Activated B cell treated with CpG ODN at 0.5 μM for 24 hours (primary cell): ENCODE measurements around the gene PCDH9. TPM values are rescaled to one million over a fixed set of nuclear protein-coding genes. Genes with fewer than 3 reads are reported as not detected.

Experiments
- ATAC-seq: fragments of 200-7000 bp; cut with Tn5 transposase; one replicate; pipeline ENCODE4 v1.10.0; 2021; ENCODE audit warnings: low read depth, mild to moderate bottlenecking, moderate library complexity
- CTCF ChIA-PET: fragments of 350-600 bp; sonication (Branson Sonifier 250); formaldehyde crosslinking; loops from one replicate; lab custom pipeline; 2021; ENCODE audit warnings: antibody characterized with exemption; lab: Charles Lee
- POLR2A ChIA-PET: fragments of 350-600 bp; sonication (Branson Sonifier 250); formaldehyde crosslinking; loops from one replicate; lab custom pipeline; 2021; ENCODE audit warnings: antibody characterized with exemption; lab: Charles Lee
- DNase-seq: peaks from one replicate; pipeline ENCODE4 v3.0.0; 2022
- H3K27ac Mint-ChIP-seq: one replicate; pipeline ENCODE4 v1.8.0; 2020; ENCODE audit warnings: mixed read lengths
- H3K27me3 Mint-ChIP-seq: one replicate; pipeline ENCODE4 v1.8.0; 2021; ENCODE audit warnings: mixed read lengths
- H3K36me3 Mint-ChIP-seq: one replicate; pipeline ENCODE4 v1.8.0; 2021; ENCODE audit warnings: low read depth, mixed read lengths
- H3K4me1 Mint-ChIP-seq: one replicate; pipeline ENCODE4 v1.8.0; 2021; ENCODE audit warnings: mixed read lengths
- H3K4me3 Mint-ChIP-seq: one replicate; pipeline ENCODE4 v1.8.0; 2020; ENCODE audit warnings: mild to moderate bottlenecking, mixed read lengths
- H3K9me3 Mint-ChIP-seq: one replicate; pipeline ENCODE4 v1.8.0; 2020; ENCODE audit warnings: mixed read lengths
- CTCF ChIP-seq: fragments of 200-600 bp; IDR thresholded peaks from one replicate; pipeline ENCODE4 v1.8.0; 2022; ENCODE audit warnings: antibody characterized with exemption, mild to moderate bottlenecking
- intact Hi-C: fragments of 100-400 bp; cut with micrococcal nuclease; formaldehyde crosslinking; loops from one replicate; pipeline ENCODE4 v1.15.1; 2024
- total RNA-seq: library from RNA; stranded (reverse); gene quantifications from 2 replicates; pipeline ENCODE4 v1.2.3, GENCODE V29; 2022

The PCDH9 gene
- total RNA-seq, 1 donor from 2014 or later: 6.4 TPM

GRCh38 chr13:67128136-67128535 lies 102.0 kb downstream of the PCDH9 start:
- no peak for ATAC-seq
- CTCF ChIA-PET: no interaction called here
- Mint-ChIP-seq H3K4me3 (no peak overlapping the region), H3K27me3 (no peaks in the 10 kb centered on the region), H3K27ac (no peak overlapping the region), H3K4me1 (peaks cover 2% of the 10 kb centered on the region), H3K36me3 (no peaks in the 10 kb centered on the region), H3K9me3 (no peaks in the 10 kb centered on the region)
- POLR2A ChIA-PET: no interaction called here
- no peak for TF ChIP-seq CTCF
- DNase-seq: no peak
- intact Hi-C loops: no loop called here

- ChIA-PET CTCF (no interaction called here), POLR2A (no interaction called here)
- Mint-ChIP-seq H3K9me3 (no peaks in the 10 kb centered on the region), H3K4me3 (no peak overlapping the region), H3K4me1 (peaks cover 5% of the 10 kb centered on the region), H3K27me3 (no peaks in the 10 kb centered on the region), H3K27ac (no peak overlapping the region), H3K36me3 (no peaks in the 10 kb centered on the region)
- ATAC-seq (no peak), DNase-seq (no peak)
- TF ChIP-seq CTCF: no peak
- intact Hi-C loops: no loop called here
Observed at GRCh38 chr13:67125681-67126080, 104.5 kb downstream of the PCDH9 start.

GRCh38 chr13:67123165-67123564 lies 107.0 kb downstream of the PCDH9 start:
- Mint-ChIP-seq H3K4me3 (no peak overlapping the region), H3K27ac (no peak overlapping the region), H3K27me3 (no peaks in the 10 kb centered on the region), H3K9me3 (no peaks in the 10 kb centered on the region), H3K36me3 (no peaks in the 10 kb centered on the region), H3K4me1 (peaks cover 5% of the 10 kb centered on the region)
- no peak for DNase-seq
- ChIA-PET POLR2A (no interaction called here), CTCF (no interaction called here)
- intact Hi-C loops: no loop called here
- ATAC-seq: no peak
- TF ChIP-seq CTCF: no peak

GRCh38 chr13:67122251-67122650 lies 107.9 kb downstream of the PCDH9 start:
- Mint-ChIP-seq H3K27ac (no peak overlapping the region), H3K4me3 (no peak overlapping the region), H3K36me3 (no peaks in the 10 kb centered on the region), H3K4me1 (peaks cover 5% of the 10 kb centered on the region), H3K9me3 (no peaks in the 10 kb centered on the region), H3K27me3 (no peaks in the 10 kb centered on the region)
- ChIA-PET POLR2A (no interaction called here), CTCF (no interaction called here)
- DNase-seq (no peak), ATAC-seq (no peak)
- no peak for TF ChIP-seq CTCF
- intact Hi-C loops: no loop called here

- ATAC-seq: no peak
- DNase-seq: no peak
- no peaks in the 10 kb centered on the region for H3K27me3 Mint-ChIP-seq
- no peaks in the 10 kb centered on the region for H3K36me3 Mint-ChIP-seq
- H3K9me3 Mint-ChIP-seq: no peaks in the 10 kb centered on the region
- no peak overlapping the region for H3K27ac Mint-ChIP-seq
- H3K4me3 Mint-ChIP-seq: no peak overlapping the region
- POLR2A ChIA-PET: no interaction called here
- H3K4me1 Mint-ChIP-seq: peaks cover 5% of the 10 kb centered on the region
- intact Hi-C loops: no loop called here
- CTCF ChIA-PET: no interaction called here
- TF ChIP-seq CTCF: no peak
Observed at GRCh38 chr13:67120872-67121531, 109.1 kb downstream of the PCDH9 start.
